ENCODE measurements around the gene DACT3. TPM values are rescaled to one million over a fixed set of nuclear protein-coding genes. Genes with fewer than 3 reads are reported as not detected.

Gene DACT3
- total and polyA plus RNA-seq, 2 of the 13 experiments (the other 11 are each of a cell fraction or from before 2014, with no cell fraction given), result 0.04 TPM; not detected in 1

GRCh38 chr19:46625731-46626130 is 35.3 kb downstream of the DACT3 start (continued):
- TF ChIP-seq, protein P1, sequence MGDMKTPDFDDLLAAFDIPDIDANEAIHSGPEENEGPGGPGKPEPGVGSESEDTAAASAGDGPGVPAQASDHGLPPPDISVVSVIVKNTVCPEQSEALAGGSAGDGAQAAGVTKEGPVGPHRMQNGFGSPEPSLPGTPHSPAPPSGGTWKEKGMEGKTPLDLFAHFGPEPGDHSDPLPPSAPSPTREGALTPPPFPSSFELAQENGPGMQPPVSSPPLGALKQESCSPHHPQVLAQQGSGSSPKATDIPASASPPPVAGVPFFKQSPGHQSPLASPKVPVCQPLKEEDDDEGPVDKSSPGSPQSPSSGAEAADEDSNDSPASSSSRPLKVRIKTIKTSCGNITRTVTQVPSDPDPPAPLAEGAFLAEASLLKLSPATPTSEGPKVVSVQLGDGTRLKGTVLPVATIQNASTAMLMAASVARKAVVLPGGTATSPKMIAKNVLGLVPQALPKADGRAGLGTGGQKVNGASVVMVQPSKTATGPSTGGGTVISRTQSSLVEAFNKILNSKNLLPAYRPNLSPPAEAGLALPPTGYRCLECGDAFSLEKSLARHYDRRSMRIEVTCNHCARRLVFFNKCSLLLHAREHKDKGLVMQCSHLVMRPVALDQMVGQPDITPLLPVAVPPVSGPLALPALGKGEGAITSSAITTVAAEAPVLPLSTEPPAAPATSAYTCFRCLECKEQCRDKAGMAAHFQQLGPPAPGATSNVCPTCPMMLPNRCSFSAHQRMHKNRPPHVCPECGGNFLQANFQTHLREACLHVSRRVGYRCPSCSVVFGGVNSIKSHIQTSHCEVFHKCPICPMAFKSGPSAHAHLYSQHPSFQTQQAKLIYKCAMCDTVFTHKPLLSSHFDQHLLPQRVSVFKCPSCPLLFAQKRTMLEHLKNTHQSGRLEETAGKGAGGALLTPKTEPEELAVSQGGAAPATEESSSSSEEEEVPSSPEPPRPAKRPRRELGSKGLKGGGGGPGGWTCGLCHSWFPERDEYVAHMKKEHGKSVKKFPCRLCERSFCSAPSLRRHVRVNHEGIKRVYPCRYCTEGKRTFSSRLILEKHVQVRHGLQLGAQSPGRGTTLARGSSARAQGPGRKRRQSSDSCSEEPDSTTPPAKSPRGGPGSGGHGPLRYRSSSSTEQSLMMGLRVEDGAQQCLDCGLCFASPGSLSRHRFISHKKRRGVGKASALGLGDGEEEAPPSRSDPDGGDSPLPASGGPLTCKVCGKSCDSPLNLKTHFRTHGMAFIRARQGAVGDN (CRISPR knock-in tag; IDR thresholded peaks at IDR 0.05), result peak; percentile 15; the same call in 1 of the 2 replicates
- TF ChIP-seq ZMYM4 (CRISPR knock-in tag; IDR thresholded peaks at IDR 0.05) (no peak), ZNF574 (CRISPR knock-in tag; IDR thresholded peaks at IDR 0.05) (no peak), PAWR (CRISPR knock-in tag; IDR thresholded peaks at IDR 0.05; ENCODE audit: borderline replicate concordance) (no peak), ZBTB8A (CRISPR knock-in tag; IDR thresholded peaks at IDR 0.05; ENCODE audit: borderline replicate concordance, low read depth) (no peak), SALL1 (CRISPR knock-in tag; IDR thresholded peaks at IDR 0.05) (peak; percentile 31; the same call in 1 of the 2 replicates), SRY (CRISPR knock-in tag; IDR thresholded peaks at IDR 0.05) (no peak), ZFYVE20 (CRISPR knock-in tag; IDR thresholded peaks at IDR 0.05; ENCODE audit: borderline replicate concordance, low read depth) (no peak), TOPORS (CRISPR knock-in tag; IDR thresholded peaks at IDR 0.05) (no peak), ISX (CRISPR knock-in tag; conservative IDR thresholded peaks at IDR 0.05) (no peak)
- TF ChIP-seq, protein P2, sequence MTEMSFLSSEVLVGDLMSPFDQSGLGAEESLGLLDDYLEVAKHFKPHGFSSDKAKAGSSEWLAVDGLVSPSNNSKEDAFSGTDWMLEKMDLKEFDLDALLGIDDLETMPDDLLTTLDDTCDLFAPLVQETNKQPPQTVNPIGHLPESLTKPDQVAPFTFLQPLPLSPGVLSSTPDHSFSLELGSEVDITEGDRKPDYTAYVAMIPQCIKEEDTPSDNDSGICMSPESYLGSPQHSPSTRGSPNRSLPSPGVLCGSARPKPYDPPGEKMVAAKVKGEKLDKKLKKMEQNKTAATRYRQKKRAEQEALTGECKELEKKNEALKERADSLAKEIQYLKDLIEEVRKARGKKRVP (CRISPR knock-in tag; IDR thresholded peaks at IDR 0.05), result no peak
- TF ChIP-seq, protein P3, sequence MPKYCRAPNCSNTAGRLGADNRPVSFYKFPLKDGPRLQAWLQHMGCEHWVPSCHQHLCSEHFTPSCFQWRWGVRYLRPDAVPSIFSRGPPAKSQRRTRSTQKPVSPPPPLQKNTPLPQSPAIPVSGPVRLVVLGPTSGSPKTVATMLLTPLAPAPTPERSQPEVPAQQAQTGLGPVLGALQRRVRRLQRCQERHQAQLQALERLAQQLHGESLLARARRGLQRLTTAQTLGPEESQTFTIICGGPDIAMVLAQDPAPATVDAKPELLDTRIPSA (CRISPR knock-in tag; IDR thresholded peaks at IDR 0.05; ENCODE audit: borderline replicate concordance), result no peak

Data from HepG2 (cell line).